SH-SY5Y (cell line): ENCODE data around the gene LHX3.

ENCODE experiments used
- GATA2 ChIP-seq: IDR thresholded peaks from 2 replicates; pipeline ENCODE4 v1.6.1; 2011; ENCODE audit warnings: mild to moderate bottlenecking, low read depth, low read length
- GATA3 ChIP-seq: IDR thresholded peaks from 2 replicates; pipeline ENCODE4 v1.6.1; 2011; ENCODE audit warnings: low read depth, mild to moderate bottlenecking, low read length, moderate library complexity

DNA sequence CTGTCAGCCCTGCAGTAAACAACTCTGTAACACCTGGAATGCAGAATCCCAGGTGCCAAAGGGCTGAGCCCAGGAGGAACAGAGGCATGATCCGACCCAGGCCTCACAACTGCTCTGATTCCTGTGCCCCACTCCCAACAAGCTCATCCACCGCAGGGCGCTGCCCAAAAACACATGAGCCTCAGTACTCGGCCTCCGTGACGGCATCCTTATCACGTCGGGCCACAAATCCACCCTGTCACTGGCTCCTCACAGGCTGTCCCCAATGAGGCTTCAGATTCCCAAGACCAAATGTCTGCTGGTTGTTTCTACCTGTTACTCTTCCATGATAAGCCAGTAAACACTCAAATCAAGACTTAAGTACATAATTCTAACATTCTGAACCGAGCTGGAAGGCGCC is 25.4 kb upstream of the LHX3 start:
- TF ChIP-seq GATA2 = no peak
- no peak for TF ChIP-seq GATA3
